ENCODE results near the gene PLAA. TPM values are rescaled to one million over a fixed set of nuclear protein-coding genes. Genes with fewer than 3 reads are reported as not detected.

Gene PLAA
- total RNA-seq, 2 donors from 2014 or later: 11.2 to 17.9 TPM

DNA sequence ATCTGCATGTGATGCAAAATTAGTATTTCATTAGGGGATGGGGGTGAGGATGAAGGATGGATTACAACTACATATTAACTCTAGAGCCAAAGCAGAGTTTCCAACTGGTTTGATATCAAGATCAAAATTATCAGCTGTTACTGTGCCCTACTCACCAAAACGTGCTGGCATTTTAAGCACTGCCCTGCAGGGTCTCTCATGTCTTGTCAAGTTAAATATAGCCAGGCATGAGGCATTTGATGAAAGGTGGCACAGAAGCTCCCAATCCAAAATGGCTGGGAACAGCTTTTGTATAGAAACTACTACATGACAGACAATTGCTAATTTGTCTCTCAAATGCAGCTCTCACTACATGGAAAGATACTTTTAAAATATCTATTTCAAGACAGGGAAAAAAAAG, 27.3 kb downstream of the PLAA start:
- H3K4me1 ChIP-seq: no peaks in the 10 kb centered on the region
- ATAC-seq: no peak
- WGBS, 2 donors: 26 to 33% methylated on average over 1 of the region's 1 CpG
- H3K36me3 ChIP-seq (replicated peaks in 1 of 2; ENCODE audit: insufficient read depth in 1 of 2, low read depth in 2 of 2): peaks cover 0 to 47% of the 10 kb centered on the region in 2 donors
- TF ChIP-seq POLR2A (IDR thresholded peaks at IDR 0.05): no peak
- TF ChIP-seq, protein P1, sequence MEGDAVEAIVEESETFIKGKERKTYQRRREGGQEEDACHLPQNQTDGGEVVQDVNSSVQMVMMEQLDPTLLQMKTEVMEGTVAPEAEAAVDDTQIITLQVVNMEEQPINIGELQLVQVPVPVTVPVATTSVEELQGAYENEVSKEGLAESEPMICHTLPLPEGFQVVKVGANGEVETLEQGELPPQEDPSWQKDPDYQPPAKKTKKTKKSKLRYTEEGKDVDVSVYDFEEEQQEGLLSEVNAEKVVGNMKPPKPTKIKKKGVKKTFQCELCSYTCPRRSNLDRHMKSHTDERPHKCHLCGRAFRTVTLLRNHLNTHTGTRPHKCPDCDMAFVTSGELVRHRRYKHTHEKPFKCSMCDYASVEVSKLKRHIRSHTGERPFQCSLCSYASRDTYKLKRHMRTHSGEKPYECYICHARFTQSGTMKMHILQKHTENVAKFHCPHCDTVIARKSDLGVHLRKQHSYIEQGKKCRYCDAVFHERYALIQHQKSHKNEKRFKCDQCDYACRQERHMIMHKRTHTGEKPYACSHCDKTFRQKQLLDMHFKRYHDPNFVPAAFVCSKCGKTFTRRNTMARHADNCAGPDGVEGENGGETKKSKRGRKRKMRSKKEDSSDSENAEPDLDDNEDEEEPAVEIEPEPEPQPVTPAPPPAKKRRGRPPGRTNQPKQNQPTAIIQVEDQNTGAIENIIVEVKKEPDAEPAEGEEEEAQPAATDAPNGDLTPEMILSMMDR (IDR thresholded peaks at IDR 0.05): no peak
- no peaks in the 10 kb centered on the region for H3K9me3 ChIP-seq
- H3K27ac ChIP-seq: no peak overlapping the region
- no peak for DNase-seq
- intact Hi-C loops (cut with DNase I): no loop called here
- no peaks in the 10 kb centered on the region for H3K27me3 ChIP-seq
- H3K4me3 ChIP-seq: no peak overlapping the region

DNA sequence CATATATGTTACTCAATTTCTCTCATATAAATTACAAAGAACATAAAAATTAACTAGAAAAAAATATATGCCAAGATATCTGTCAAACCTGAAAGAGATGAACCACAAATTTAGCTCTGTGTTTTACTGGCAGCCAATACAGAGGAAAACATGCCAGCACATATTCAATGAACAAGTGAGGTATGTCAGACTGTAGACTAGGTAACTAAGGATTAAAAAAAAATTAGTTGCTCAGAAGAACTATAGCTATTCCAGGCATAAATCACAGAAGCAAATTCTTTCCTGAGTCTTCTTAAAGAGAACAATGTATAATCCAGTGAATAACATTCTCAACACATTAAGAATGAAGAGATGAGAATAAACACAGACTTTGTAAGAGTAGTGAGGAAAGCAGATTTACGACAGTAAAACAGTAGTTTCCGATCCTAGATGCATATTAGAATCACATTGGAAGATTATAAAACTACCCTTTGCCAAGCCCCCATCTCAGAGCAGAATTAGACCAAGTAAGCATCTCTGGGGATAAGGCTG, 33.8 kb downstream of the PLAA start:
- TF ChIP-seq, protein P1 (IDR thresholded peaks at IDR 0.05): no peak
- no peak for TF ChIP-seq POLR2A (IDR thresholded peaks at IDR 0.05)
- H3K4me1 ChIP-seq: no peaks in the 10 kb centered on the region
- H3K36me3 ChIP-seq (replicated peaks in 1 of 2; ENCODE audit: insufficient read depth in 1 of 2, low read depth in 2 of 2): peaks cover 0 to 10% of the 10 kb centered on the region in 2 donors
- H3K27me3 ChIP-seq: no peaks in the 10 kb centered on the region
- no peak overlapping the region for H3K4me3 ChIP-seq
- 90 to 97% methylated on average over 2 of the region's 2 CpGs for WGBS, 2 donors
- no peaks in the 10 kb centered on the region for H3K9me3 ChIP-seq
- no peak overlapping the region for H3K27ac ChIP-seq
- intact Hi-C loops (cut with DNase I): no loop called here
- DNase-seq (no peak), ATAC-seq (no peak)

DNA sequence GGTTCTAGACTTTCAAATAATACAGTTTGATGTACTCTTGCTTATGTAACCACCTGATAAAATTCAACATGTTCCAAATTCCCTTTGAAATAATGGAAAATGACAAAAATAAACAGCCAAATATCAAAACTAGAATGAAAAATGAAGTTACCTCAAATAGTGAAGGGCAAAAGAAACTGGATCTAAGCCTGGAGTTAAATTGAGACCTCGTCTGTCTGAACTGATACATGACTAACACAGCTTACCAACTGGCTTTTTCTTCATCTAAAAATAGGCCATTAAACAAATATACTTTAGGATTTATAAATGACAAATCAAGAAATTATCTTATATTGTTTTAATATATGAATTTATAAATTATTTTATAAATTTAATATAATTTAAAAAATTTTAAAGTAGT, 42.4 kb downstream of the PLAA start:
- Histone ChIP-seq H3K9me3 (no peaks in the 10 kb centered on the region), H3K36me3 (replicated peaks in 1 of 2; ENCODE audit: insufficient read depth in 1 of 2, low read depth in 2 of 2) (peaks cover 4 to 7% of the 10 kb centered on the region in 2 donors), H3K4me1 (peaks cover 8% of the 10 kb centered on the region), H3K27me3 (no peaks in the 10 kb centered on the region), H3K4me3 (no peak overlapping the region), H3K27ac (no peak overlapping the region)
- TF ChIP-seq POLR2A (IDR thresholded peaks at IDR 0.05): no peak
- TF ChIP-seq, protein P1 (IDR thresholded peaks at IDR 0.05): no peak
- no peak for ATAC-seq
- no peak for DNase-seq
- intact Hi-C loops (cut with DNase I): loop anchor here (10.0 kb wide), 1 partner anchor 50 kb away; the partner anchor contains the start of gene IFT74
- WGBS, 2 donors: 61 to 64% methylated on average over 1 of the region's 1 CpG

DNA sequence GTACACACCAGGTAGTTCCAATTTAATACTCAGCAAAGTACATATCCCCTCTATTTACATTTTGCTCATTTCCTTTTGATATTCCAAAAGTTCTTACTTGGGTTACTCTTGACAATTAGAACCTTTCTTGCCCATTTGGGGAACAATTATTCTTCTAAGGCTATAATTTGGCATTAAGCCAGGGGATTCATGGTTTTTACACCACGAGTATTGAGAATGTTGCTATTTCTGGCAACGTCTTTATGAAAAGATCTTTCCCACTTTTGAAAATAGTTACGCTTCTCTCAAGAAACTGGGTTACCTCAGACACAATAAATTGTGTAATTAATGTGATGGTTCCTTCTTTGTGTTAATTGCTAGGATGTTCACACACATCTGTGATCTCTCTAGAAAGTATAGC, 43.0 kb downstream of the PLAA start:
- no peak overlapping the region for H3K27ac ChIP-seq
- ATAC-seq: no peak
- TF ChIP-seq, protein P1 (IDR thresholded peaks at IDR 0.05): no peak
- TF ChIP-seq POLR2A (IDR thresholded peaks at IDR 0.05): no peak

More for the DNA sequence above, 43.0 kb downstream of the PLAA start:
- H3K9me3 ChIP-seq: no peaks in the 10 kb centered on the region
- peaks cover 8% of the 10 kb centered on the region for H3K4me1 ChIP-seq
- DNase-seq: no peak
- no peaks in the 10 kb centered on the region for H3K27me3 ChIP-seq
- WGBS, 2 donors: 66 to 85% methylated on average over 3 of the region's 3 CpGs
- intact Hi-C loops (cut with DNase I): loop anchor here (10.0 kb wide), 1 partner anchor 51 kb away; the partner anchor contains the start of gene IFT74
- no peak overlapping the region for H3K4me3 ChIP-seq
- H3K36me3 ChIP-seq (replicated peaks in 1 of 2; ENCODE audit: insufficient read depth in 1 of 2, low read depth in 2 of 2): peaks cover 4 to 7% of the 10 kb centered on the region in 2 donors
